ENCODE measurements around the gene IGLL5. TPM values are rescaled to one million over a fixed set of nuclear protein-coding genes. Genes with fewer than 3 reads are reported as not detected.

The IGLL5 gene
- total and polyA plus RNA-seq, 2 experiments from 2014 or later, result not detected

- DNase-seq, result no peak
- WGBS, 2 experiments (ENCODE audit: low coverage in 1 of 2, low lambda C conversion rate in 2 of 2, missing lambda C conversion rate in 2 of 2), result 38 to 46% methylated on average over 9 of the region's 9 CpGs
- TF ChIP-seq EZH2phosphoT487 (IDR thresholded peaks at IDR 0.05; ENCODE audit: insufficient read depth, low read depth) (no peak), EZH2 (IDR thresholded peaks at IDR 0.05; ENCODE audit: insufficient read depth, poor library complexity, severe bottlenecking) (no peak)
- Histone ChIP-seq H3K9me3 (ENCODE audit: low read depth) (no peaks in the 10 kb centered on the region), H3F3A (ENCODE audit: insufficient read depth) (no peaks in the 10 kb centered on the region), H3K9ac (no peak overlapping the region), H3K9me2 (ENCODE audit: insufficient read depth) (no peaks in the 10 kb centered on the region), H3K36me3 (ENCODE audit: low read depth) (no peaks in the 10 kb centered on the region), H3K4me2 (ENCODE audit: unreplicated experiment) (no peak overlapping the region), H3K4me1 (ENCODE audit: insufficient read depth) (no peaks in the 10 kb centered on the region), H3K27ac (no peak overlapping the region), H3K4me3 (no peak overlapping the region), H4K20me1 (ENCODE audit: insufficient read depth) (no peaks in the 10 kb centered on the region), H3K79me2 (ENCODE audit: insufficient read depth) (no peaks in the 10 kb centered on the region), H2AFZ (no peak overlapping the region), H3K27me3 (replicated peaks; ENCODE audit: insufficient read depth) (peaks cover 50% of the 10 kb centered on the region)
- in situ Hi-C loops (cut with MboI), result no loop called here
Measured at GRCh38 chr22:22857607-22858558, 29.7 kb upstream of the IGLL5 start.

GRCh38 chr22:22858559-22858937, 29.1 kb upstream of the IGLL5 start:
- Histone ChIP-seq H3K79me2 (ENCODE audit: insufficient read depth) (no peaks in the 10 kb centered on the region), H3K36me3 (ENCODE audit: low read depth) (no peaks in the 10 kb centered on the region), H3K4me1 (ENCODE audit: insufficient read depth) (no peaks in the 10 kb centered on the region), H3F3A (ENCODE audit: insufficient read depth) (no peaks in the 10 kb centered on the region), H3K4me2 (ENCODE audit: unreplicated experiment) (no peak overlapping the region), H3K27ac (no peak overlapping the region), H4K20me1 (ENCODE audit: insufficient read depth) (no peaks in the 10 kb centered on the region), H3K9me2 (ENCODE audit: insufficient read depth) (no peaks in the 10 kb centered on the region), H2AFZ (no peak overlapping the region), H3K27me3 (replicated peaks; ENCODE audit: insufficient read depth) (peaks cover 47% of the 10 kb centered on the region), H3K9ac (no peak overlapping the region), H3K9me3 (ENCODE audit: low read depth) (no peaks in the 10 kb centered on the region), H3K4me3 (no peak overlapping the region)
- in situ Hi-C loops (cut with MboI), result no loop called here
- TF ChIP-seq EZH2 (IDR thresholded peaks at IDR 0.05; ENCODE audit: insufficient read depth, poor library complexity, severe bottlenecking) (no peak), EZH2phosphoT487 (IDR thresholded peaks at IDR 0.05; ENCODE audit: insufficient read depth, low read depth) (no peak)
- WGBS, 2 experiments (ENCODE audit: low coverage in 1 of 2, low lambda C conversion rate in 2 of 2, missing lambda C conversion rate in 2 of 2), result 53 to 62% methylated on average over 2 of the region's 2 CpGs
- no peak for DNase-seq

- DNase-seq, result no peak
- Histone ChIP-seq H3K9ac (no peak overlapping the region), H3K4me3 (no peak overlapping the region), H2AFZ (no peak overlapping the region), H3K9me2 (ENCODE audit: insufficient read depth) (no peaks in the 10 kb centered on the region), H3F3A (ENCODE audit: insufficient read depth) (no peaks in the 10 kb centered on the region), H3K9me3 (ENCODE audit: low read depth) (no peaks in the 10 kb centered on the region), H3K4me2 (ENCODE audit: unreplicated experiment) (no peak overlapping the region), H3K79me2 (ENCODE audit: insufficient read depth) (no peaks in the 10 kb centered on the region), H4K20me1 (ENCODE audit: insufficient read depth) (no peaks in the 10 kb centered on the region), H3K27ac (no peak overlapping the region), H3K4me1 (ENCODE audit: insufficient read depth) (no peaks in the 10 kb centered on the region), H3K36me3 (ENCODE audit: low read depth) (no peaks in the 10 kb centered on the region), H3K27me3 (replicated peaks; ENCODE audit: insufficient read depth) (peaks cover 52% of the 10 kb centered on the region)
- in situ Hi-C loops (cut with MboI), result no loop called here
- 11 to 49% methylated on average over 2 of the region's 2 CpGs for WGBS, 2 experiments (ENCODE audit: low coverage in 1 of 2, low lambda C conversion rate in 2 of 2, missing lambda C conversion rate in 2 of 2)
- TF ChIP-seq EZH2phosphoT487 (IDR thresholded peaks at IDR 0.05; ENCODE audit: insufficient read depth, low read depth), result no peak
Measured at GRCh38 chr22:22863001-22863400, 24.6 kb upstream of the IGLL5 start.

DNA sequence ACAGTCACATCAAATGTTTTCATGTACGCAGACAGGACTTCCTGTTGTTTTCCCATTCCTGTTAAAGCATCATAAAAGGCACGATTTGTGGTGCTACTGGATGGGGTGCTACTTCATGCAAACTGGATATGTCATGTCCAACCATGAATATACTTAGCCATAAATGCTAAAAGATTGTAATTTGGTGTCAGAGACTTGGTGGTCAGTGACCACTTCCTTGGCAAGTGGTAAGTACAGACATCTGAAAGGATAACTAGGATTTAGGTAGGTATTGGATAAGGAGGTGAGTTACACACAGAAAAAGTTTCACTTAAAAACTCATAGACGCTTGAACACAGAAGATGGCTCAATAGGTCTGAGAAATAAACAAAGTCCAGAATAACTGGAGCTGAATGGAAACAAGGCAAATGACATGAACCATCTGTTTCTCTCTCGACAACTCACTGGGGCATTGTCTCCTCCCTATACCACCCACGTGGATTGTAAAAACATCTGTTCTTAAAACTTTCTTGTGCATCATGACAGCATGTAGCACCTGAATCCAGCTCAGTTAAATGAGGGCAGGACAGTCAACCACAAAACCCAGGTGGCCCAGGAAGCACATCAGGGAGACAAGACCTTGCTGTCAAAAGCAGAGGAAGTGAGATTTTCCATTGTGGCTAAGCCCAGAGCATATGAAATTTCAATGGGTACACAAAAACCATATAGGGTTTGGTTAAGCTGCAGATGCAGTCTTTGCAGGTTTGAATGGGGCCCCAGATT, 22.1 kb upstream of the IGLL5 start:
- in situ Hi-C loops (cut with MboI), result no loop called here
- Histone ChIP-seq H3K9me3 (ENCODE audit: low read depth) (no peaks in the 10 kb centered on the region), H3K4me1 (ENCODE audit: insufficient read depth) (no peaks in the 10 kb centered on the region), H3K27ac (no peak overlapping the region), H3K27me3 (replicated peaks; ENCODE audit: insufficient read depth) (peaks cover 30% of the 10 kb centered on the region), H3K4me3 (no peak overlapping the region), H4K20me1 (ENCODE audit: insufficient read depth) (no peaks in the 10 kb centered on the region), H3K36me3 (ENCODE audit: low read depth) (no peaks in the 10 kb centered on the region), H2AFZ (no peak overlapping the region), H3K9ac (no peak overlapping the region), H3F3A (ENCODE audit: insufficient read depth) (no peaks in the 10 kb centered on the region), H3K4me2 (ENCODE audit: unreplicated experiment) (no peak overlapping the region), H3K9me2 (ENCODE audit: insufficient read depth) (no peaks in the 10 kb centered on the region), H3K79me2 (ENCODE audit: insufficient read depth) (no peaks in the 10 kb centered on the region)
- 28 to 33% methylated on average over 5 of the region's 5 CpGs for WGBS, 2 experiments (ENCODE audit: low coverage in 1 of 2, low lambda C conversion rate in 2 of 2, missing lambda C conversion rate in 2 of 2)
- TF ChIP-seq EZH2phosphoT487 (IDR thresholded peaks at IDR 0.05; ENCODE audit: insufficient read depth, low read depth), result no peak
- TF ChIP-seq EZH2 (IDR thresholded peaks at IDR 0.05; ENCODE audit: insufficient read depth, poor library complexity, severe bottlenecking), result no peak
- DNase-seq, result no peak
